ENCODE results near the gene CRACR2A. TPM values are rescaled to one million over a fixed set of nuclear protein-coding genes. Genes with fewer than 3 reads are reported as not detected.

Gene CRACR2A
- polyA plus RNA-seq, 3 donors, result 2.8 to 10.7 (median 5.8) TPM

GRCh38 chr12:3630111-3630510 is 122.8 kb downstream of the CRACR2A start:
- H3K27me3 Mint-ChIP-seq (ENCODE audit: low read depth in 3 of 3), result peaks cover 0 to 2% (median 0%) of the 10 kb centered on the region in 3 donors
- no peak for DNase-seq
- H2AFZ ChIP-seq (ENCODE audit: insufficient read depth, low read depth, low read length, poor library complexity, severe bottlenecking), result no peak overlapping the region
- H3K27ac Mint-ChIP-seq, result no peak overlapping the region
- H3K36me3 Mint-ChIP-seq, result peaks cover 74 to 78% of the 10 kb centered on the region in 2 donors
- no peak overlapping the region for H3K4me3 ChIP-seq (replicated peaks in 1 of 3; ENCODE audit: low read depth in 2 of 3, low read length in 3 of 3)
- no peaks in the 10 kb centered on the region for H3K4me1 ChIP-seq (ENCODE audit: control insufficient read depth in 1 of 2, insufficient read depth in 2 of 2, low read length in 2 of 2)
- TF ChIP-seq CTCF (IDR thresholded peaks at IDR 0.05), result no peak
- H4K20me1 ChIP-seq (ENCODE audit: insufficient read depth, low read length), result no peaks in the 10 kb centered on the region
- no peak overlapping the region for H3K4me3 Mint-ChIP-seq
- H3K79me2 ChIP-seq (ENCODE audit: insufficient read depth, low read length), result no peaks in the 10 kb centered on the region
- no peaks in the 10 kb centered on the region for H3K9me3 ChIP-seq (replicated peaks in 1 of 2; ENCODE audit: control insufficient read depth in 1 of 2, insufficient read depth in 1 of 2, low read length in 2 of 2)
- peaks cover 49 to 93% of the 10 kb centered on the region in 2 donors for H3K36me3 ChIP-seq (replicated peaks in 1 of 2; ENCODE audit: control insufficient read depth in 1 of 2, insufficient read depth in 2 of 2, low read length in 2 of 2)
- H3K9me3 Mint-ChIP-seq, result peaks cover 0 to 4% (median 0%) of the 10 kb centered on the region in 7 donors
- H3K9ac ChIP-seq (ENCODE audit: insufficient read depth, low read length, poor library complexity, severe bottlenecking), result no peak overlapping the region
- no peak overlapping the region for H3K27ac ChIP-seq (ENCODE audit: low read depth in 1 of 2, low read length in 2 of 2)
- H3K4me1 Mint-ChIP-seq, result no peaks in the 10 kb centered on the region
- intact Hi-C loops (cut with micrococcal nuclease), result no loop called here
- H3K27me3 ChIP-seq (ENCODE audit: control insufficient read depth in 2 of 2, insufficient read depth in 2 of 2, low read length in 2 of 2), result no peaks in the 10 kb centered on the region
- H3K4me2 ChIP-seq (replicated peaks; ENCODE audit: extremely low read depth, low read length, poor library complexity, severe bottlenecking), result no peak overlapping the region
- 96% methylated on average over 8 of the region's 8 CpGs for WGBS (ENCODE audit: insufficient coverage)

- no peak for TF ChIP-seq CTCF (IDR thresholded peaks at IDR 0.05)
- peaks cover 0 to 2% (median 0%) of the 10 kb centered on the region in 3 donors for H3K27me3 Mint-ChIP-seq (ENCODE audit: low read depth in 3 of 3)
- H3K4me1 Mint-ChIP-seq, result no peaks in the 10 kb centered on the region
- no peak for DNase-seq
- H3K4me1 ChIP-seq (ENCODE audit: control insufficient read depth in 1 of 2, insufficient read depth in 2 of 2, low read length in 2 of 2), result no peaks in the 10 kb centered on the region
- H3K27ac ChIP-seq (ENCODE audit: low read depth in 1 of 2, low read length in 2 of 2), result no peak overlapping the region
- no peak overlapping the region for H3K4me3 ChIP-seq (replicated peaks in 1 of 3; ENCODE audit: low read depth in 2 of 3, low read length in 3 of 3)
- 98% methylated on average over 14 of the region's 14 CpGs for WGBS (ENCODE audit: insufficient coverage)
- peaks cover 0 to 4% (median 0%) of the 10 kb centered on the region in 7 donors for H3K9me3 Mint-ChIP-seq
- H3K9me3 ChIP-seq (replicated peaks in 1 of 2; ENCODE audit: control insufficient read depth in 1 of 2, insufficient read depth in 1 of 2, low read length in 2 of 2), result no peaks in the 10 kb centered on the region
- no peak overlapping the region for H3K9ac ChIP-seq (ENCODE audit: insufficient read depth, low read length, poor library complexity, severe bottlenecking)
- H3K27me3 ChIP-seq (ENCODE audit: control insufficient read depth in 2 of 2, insufficient read depth in 2 of 2, low read length in 2 of 2), result no peaks in the 10 kb centered on the region
- intact Hi-C loops (cut with micrococcal nuclease), result no loop called here
- H2AFZ ChIP-seq (ENCODE audit: insufficient read depth, low read depth, low read length, poor library complexity, severe bottlenecking), result no peak overlapping the region
- H3K4me3 Mint-ChIP-seq, result no peak overlapping the region
- peaks cover 46 to 97% of the 10 kb centered on the region in 2 donors for H3K36me3 ChIP-seq (replicated peaks in 1 of 2; ENCODE audit: control insufficient read depth in 1 of 2, insufficient read depth in 2 of 2, low read length in 2 of 2)
- peak overlapping the region in 2 of 7 donors; percentile 0 to 70 for H3K27ac Mint-ChIP-seq
- H3K79me2 ChIP-seq (ENCODE audit: insufficient read depth, low read length), result no peaks in the 10 kb centered on the region
- no peak overlapping the region for H3K4me2 ChIP-seq (replicated peaks; ENCODE audit: extremely low read depth, low read length, poor library complexity, severe bottlenecking)
- H4K20me1 ChIP-seq (ENCODE audit: insufficient read depth, low read length), result no peaks in the 10 kb centered on the region
- peaks cover 78 to 84% of the 10 kb centered on the region in 2 donors for H3K36me3 Mint-ChIP-seq
Observed at GRCh38 chr12:3629057-3629830, 123.7 kb downstream of the CRACR2A start.

All from CD14-positive monocyte (primary cell).